Type B pancreatic cell (in vitro differentiated cells): Measurements from ENCODE around the gene DDX47. TPM values are rescaled to one million over a fixed set of nuclear protein-coding genes. Genes with fewer than 3 reads are reported as not detected.
A peak's percentile ranks its signal among the peaks of the same experiment; 100 is the strongest.
"Not testable (repeated sequence)": the region's sequence is repeated elsewhere in the genome, so short reads cannot be mapped to it uniquely, and the experiment has no call there.

ENCODE experiments used
- DNase-seq: peaks from one replicate; pipeline ENCODE4 v3.0.0; 2021; ENCODE audit warnings: mixed read lengths; ENCODE audit not compliant: unreplicated experiment; ENCODE audit errors: extremely low spot score
- H3K27ac Mint-ChIP-seq: 2 replicates; pipeline ENCODE4 v1.8.0; 2021; ENCODE audit warnings: mild to moderate bottlenecking, mixed read lengths
- H3K27me3 Mint-ChIP-seq: 2 replicates; pipeline ENCODE4 v1.8.0; 2021; ENCODE audit warnings: mixed read lengths
- H3K36me3 Mint-ChIP-seq: 2 replicates; pipeline ENCODE4 v1.8.0; 2021; ENCODE audit warnings: mixed read lengths
- H3K4me1 Mint-ChIP-seq: one replicate; pipeline ENCODE4 v1.8.0; 2021; ENCODE audit warnings: mixed read lengths; ENCODE audit not compliant: unreplicated experiment
- H3K4me3 Mint-ChIP-seq: 2 replicates; pipeline ENCODE4 v1.8.0; 2021; ENCODE audit warnings: mild to moderate bottlenecking, mixed read lengths
- H3K9me3 Mint-ChIP-seq: 2 replicates; pipeline ENCODE4 v1.8.0; 2021; ENCODE audit warnings: mixed read lengths
- total RNA-seq: library from RNA; stranded (reverse); gene quantifications from 2 replicates; pipeline ENCODE4 v1.2.1, GENCODE V29; 2021; ENCODE audit warnings: low replicate concordance
- TF ChIP-seq, protein P1 (sequence below): fragments of 200-600 bp; sonication (generic); conservative IDR thresholded peaks from 2 replicates; pipeline ENCODE4 v1.5.0; 2021; ENCODE audit warnings: antibody characterized with exemption, mild to moderate bottlenecking

Gene DDX47
- total RNA-seq, 1 donor from 2014 or later, result 73.0 TPM

DNA sequence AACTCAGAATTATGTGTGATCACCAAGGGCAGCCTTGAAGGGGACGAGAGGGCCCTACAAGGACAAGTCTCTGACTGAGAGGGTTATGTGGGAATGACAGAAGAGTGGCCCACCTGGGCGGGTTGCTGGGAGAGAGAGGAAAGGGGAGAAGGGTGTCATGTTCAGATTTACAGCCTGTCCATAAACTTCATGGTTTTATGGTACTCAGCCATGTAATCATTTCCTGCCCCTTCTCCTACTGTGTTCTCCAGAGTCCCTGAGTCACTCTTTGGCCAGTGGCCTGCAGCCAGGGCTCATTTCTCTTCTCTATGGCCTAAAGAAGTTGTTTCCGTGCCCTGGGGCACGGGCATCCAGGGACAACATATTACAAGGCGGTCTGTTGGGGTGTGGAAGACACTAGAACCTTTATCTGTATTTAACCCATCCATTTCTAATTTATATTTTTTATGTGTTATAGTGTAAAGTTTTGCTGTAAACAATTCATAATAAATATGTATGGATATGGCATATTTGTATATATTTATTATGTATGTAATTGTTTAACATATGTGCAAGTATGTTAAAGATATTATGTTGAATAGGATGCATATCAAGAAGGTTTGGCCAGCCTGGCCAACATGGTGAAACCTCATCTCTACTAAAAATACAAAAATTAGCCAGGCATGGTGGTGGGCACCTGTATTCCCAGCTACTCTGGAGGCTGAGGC, 26.9 kb downstream of the DDX47 start:
- H3K27ac Mint-ChIP-seq, result peak overlapping the region; percentile 59
- peaks cover 37% of the 10 kb centered on the region for H3K36me3 Mint-ChIP-seq
- TF ChIP-seq, protein P1, sequence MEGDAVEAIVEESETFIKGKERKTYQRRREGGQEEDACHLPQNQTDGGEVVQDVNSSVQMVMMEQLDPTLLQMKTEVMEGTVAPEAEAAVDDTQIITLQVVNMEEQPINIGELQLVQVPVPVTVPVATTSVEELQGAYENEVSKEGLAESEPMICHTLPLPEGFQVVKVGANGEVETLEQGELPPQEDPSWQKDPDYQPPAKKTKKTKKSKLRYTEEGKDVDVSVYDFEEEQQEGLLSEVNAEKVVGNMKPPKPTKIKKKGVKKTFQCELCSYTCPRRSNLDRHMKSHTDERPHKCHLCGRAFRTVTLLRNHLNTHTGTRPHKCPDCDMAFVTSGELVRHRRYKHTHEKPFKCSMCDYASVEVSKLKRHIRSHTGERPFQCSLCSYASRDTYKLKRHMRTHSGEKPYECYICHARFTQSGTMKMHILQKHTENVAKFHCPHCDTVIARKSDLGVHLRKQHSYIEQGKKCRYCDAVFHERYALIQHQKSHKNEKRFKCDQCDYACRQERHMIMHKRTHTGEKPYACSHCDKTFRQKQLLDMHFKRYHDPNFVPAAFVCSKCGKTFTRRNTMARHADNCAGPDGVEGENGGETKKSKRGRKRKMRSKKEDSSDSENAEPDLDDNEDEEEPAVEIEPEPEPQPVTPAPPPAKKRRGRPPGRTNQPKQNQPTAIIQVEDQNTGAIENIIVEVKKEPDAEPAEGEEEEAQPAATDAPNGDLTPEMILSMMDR, result no peak
- no peak for DNase-seq
- no peaks in the 10 kb centered on the region for H3K9me3 Mint-ChIP-seq
- H3K27me3 Mint-ChIP-seq, result no peaks in the 10 kb centered on the region
- H3K4me3 Mint-ChIP-seq, result peak overlapping the region; percentile 46
- H3K4me1 Mint-ChIP-seq, result no peaks in the 10 kb centered on the region

DNA sequence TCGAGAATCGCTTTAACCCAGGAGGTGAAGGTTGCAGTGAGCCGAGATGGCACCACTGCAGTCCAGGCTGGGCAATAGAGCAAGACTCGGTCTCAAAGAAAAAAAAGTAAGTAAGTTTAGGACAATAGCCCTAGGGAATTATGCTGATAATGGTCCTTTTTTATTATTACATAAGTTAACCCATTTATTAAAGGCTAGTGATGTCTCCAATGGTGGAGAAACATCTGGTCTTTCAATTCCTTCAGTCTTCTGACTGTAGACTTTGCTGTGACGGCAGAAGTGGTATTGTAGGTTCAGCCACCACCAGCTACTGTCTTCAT, 27.4 kb downstream of the DDX47 start:
- Mint-ChIP-seq H3K27ac (no peak overlapping the region), H3K4me1 (no peaks in the 10 kb centered on the region), H3K4me3 (no peak overlapping the region), H3K36me3 (peaks cover 32% of the 10 kb centered on the region), H3K9me3 (no peaks in the 10 kb centered on the region), H3K27me3 (no peaks in the 10 kb centered on the region)
- TF ChIP-seq, protein P1, result no peak
- no peak for DNase-seq

DNA sequence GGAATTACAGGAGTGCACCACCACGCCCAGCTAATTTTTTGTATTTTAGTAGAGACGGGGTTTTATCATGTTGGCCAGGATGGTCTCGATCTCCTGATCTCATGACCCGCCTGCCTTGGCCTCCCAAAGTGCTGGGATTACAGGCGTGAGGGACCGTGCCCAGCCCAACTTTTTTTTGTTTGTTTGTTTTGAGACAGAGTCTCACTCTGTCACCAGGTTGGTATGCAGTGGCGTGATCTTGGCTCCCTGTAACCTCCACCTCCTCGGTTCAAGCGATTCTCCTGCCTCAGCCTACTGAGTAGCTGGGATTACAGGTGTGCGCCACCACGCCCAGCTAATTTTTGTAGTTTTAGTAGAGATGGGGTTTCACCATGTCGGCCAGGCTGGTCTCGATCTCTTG, 28.3 kb downstream of the DDX47 start:
- not testable (repeated sequence) for H3K4me1 Mint-ChIP-seq, H3K4me3 Mint-ChIP-seq, H3K27ac Mint-ChIP-seq, DNase-seq, H3K27me3 Mint-ChIP-seq, H3K9me3 Mint-ChIP-seq
- peaks cover 26% of the 10 kb centered on the region for H3K36me3 Mint-ChIP-seq

DNA sequence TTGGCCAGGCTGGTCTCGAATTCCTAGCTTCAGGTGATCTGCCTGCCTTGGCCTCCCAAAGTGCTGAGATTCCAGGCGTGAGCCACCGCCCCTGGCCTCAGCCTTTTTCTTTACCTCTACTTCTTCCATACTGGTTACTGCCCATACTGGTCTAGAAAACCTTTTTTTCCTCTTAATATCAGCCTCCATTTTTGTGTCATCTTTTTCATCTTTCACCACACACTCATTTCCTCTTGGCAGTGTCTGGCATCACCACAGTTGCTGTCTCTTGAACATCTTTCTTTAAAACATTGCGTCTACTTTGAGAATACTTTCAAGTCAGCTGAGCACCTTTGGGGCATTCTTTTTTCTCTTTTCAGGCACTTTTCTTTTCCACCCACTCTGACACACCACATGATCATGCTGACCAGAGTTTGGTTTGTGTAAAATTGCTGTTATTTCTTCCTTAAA, 32.7 kb downstream of the DDX47 start:
- H3K36me3 Mint-ChIP-seq, result peaks cover 19% of the 10 kb centered on the region
- peak overlapping the region; percentile 8 for H3K4me3 Mint-ChIP-seq
- TF ChIP-seq, protein P1, result no peak
- H3K4me1 Mint-ChIP-seq, result no peaks in the 10 kb centered on the region
- H3K9me3 Mint-ChIP-seq, result no peaks in the 10 kb centered on the region
- no peaks in the 10 kb centered on the region for H3K27me3 Mint-ChIP-seq
- no peak overlapping the region for H3K27ac Mint-ChIP-seq
- DNase-seq, result no peak

DNA sequence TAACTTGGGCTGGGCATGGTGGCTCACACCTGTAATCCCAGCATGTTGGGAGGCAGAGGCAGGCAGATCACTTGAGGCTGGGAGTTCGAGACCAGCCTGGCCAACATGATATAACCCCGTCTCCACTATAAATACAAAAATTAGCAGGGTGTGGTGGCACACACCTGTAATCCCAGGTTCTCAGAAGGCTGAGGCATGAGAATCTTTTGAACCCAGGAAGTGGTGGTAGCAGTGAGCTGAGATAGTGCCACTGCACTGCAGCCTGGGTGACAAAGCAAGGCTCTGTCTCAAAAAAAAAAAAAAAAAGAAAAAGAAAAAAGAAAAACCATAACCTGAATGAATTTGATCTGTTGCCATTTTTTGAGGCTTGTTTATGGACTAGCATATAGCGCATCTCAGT, 33.6 kb downstream of the DDX47 start:
- H3K4me1 Mint-ChIP-seq, DNase-seq: not testable (repeated sequence)
- H3K36me3 Mint-ChIP-seq, result peaks cover 23% of the 10 kb centered on the region

DNA sequence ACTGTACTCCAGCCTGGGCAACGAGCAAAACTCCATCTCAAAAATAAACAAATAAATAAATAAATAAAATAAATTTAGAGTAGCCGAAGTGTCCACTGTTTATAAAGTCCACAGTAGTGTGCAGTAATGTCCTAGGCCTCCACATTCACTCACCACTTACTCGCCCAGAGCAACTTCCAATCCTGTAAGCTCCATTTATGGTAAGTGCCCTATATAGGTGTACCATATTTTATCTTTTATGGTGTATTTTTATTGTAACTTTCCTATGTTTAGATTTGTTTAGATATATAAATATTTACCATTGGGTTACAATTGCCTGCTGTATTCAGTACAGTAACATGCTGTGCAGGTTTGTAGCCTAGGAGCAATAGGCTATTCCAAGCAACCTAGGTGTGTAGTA, 40.3 kb downstream of the DDX47 start:
- TF ChIP-seq, protein P1, result no peak
- no peaks in the 10 kb centered on the region for H3K27me3 Mint-ChIP-seq
- H3K36me3 Mint-ChIP-seq, result peaks cover 26% of the 10 kb centered on the region
- no peak overlapping the region for H3K4me3 Mint-ChIP-seq
- H3K4me1 Mint-ChIP-seq, result no peaks in the 10 kb centered on the region
- H3K9me3 Mint-ChIP-seq, result peaks cover 4% of the 10 kb centered on the region
- no peak for DNase-seq
- H3K27ac Mint-ChIP-seq, result no peak overlapping the region

More for the DNA sequence above, 33.6 kb downstream of the DDX47 start:
- not testable (repeated sequence) for H3K27ac Mint-ChIP-seq, H3K27me3 Mint-ChIP-seq, H3K9me3 Mint-ChIP-seq, H3K4me3 Mint-ChIP-seq

DNA sequence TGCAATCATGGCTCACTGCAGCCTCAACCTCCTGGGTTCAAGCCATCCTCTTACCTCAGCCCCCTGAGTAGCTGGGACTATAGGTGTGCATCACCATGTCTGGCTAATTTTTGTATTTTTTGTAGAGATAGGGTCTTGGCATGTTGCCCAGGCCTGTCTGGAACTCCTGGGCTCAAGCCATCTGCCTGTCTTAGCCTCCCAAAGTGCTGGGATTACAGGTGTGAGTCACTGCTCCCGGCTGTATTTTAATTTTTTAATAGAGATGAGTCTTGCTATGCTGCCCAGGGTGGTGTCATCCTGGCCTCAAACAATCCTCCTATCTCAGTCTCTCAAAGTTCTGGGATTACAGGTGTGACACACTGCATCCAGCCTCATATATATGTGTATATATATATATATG, 46.5 kb downstream of the DDX47 start:
- Mint-ChIP-seq H3K27ac (no peak overlapping the region), H3K4me3 (no peak overlapping the region), H3K36me3 (peaks cover 34% of the 10 kb centered on the region), H3K4me1 (no peaks in the 10 kb centered on the region), H3K9me3 (no peaks in the 10 kb centered on the region), H3K27me3 (no peaks in the 10 kb centered on the region)
- DNase-seq, result no peak
- TF ChIP-seq, protein P1, result no peak
